Spleen (tissue), 11 donors: Measurements from ENCODE around the gene MVK. TPM values are rescaled to one million over a fixed set of nuclear protein-coding genes. Genes with fewer than 3 reads are reported as not detected.

Experiments
- DNase-seq: peaks from one replicate; pipeline ENCODE4 v3.0.0-alpha.2; 2020
- H3K27ac ChIP-seq, 8 donors: fragments of 200-600 bp; sonication (generic) in 7 of 8; 1 replicate in 4 of 8; 2 replicates in 4 of 8; pipeline versions ENCODE4 v1.5.0 to v1.8.0; 2016 to 2021; ENCODE audit warnings: inconsistent platforms in 4 of 8, mild to moderate bottlenecking in 4 of 8, moderate library complexity in 1 of 8
- H3K27me3 ChIP-seq, 7 donors: fragments of 200-600 bp; sonication (generic) in 6 of 7; replicated peaks in 1 of 7; 1 replicate in 4 of 7; 2 replicates in 3 of 7; pipeline versions ENCODE4 v1.5.0 to v1.8.0; 2016 to 2021; ENCODE audit warnings: inconsistent platforms in 3 of 7, mild to moderate bottlenecking in 1 of 7
- H3K36me3 ChIP-seq, 6 donors: fragments of 200-600 bp; sonication (generic) in 5 of 6; 1 replicate in 4 of 6; 2 replicates in 2 of 6; pipeline versions ENCODE4 v1.5.0 to v1.8.0; 2016 to 2021; ENCODE audit warnings: inconsistent platforms in 2 of 6
- H3K4me1 ChIP-seq, 6 donors: fragments of 200-600 bp; sonication (generic) in 5 of 6; 1 replicate in 3 of 6; 2 replicates in 3 of 6; pipeline versions ENCODE4 v1.5.0 to v1.8.0; 2016 to 2021; ENCODE audit warnings: inconsistent platforms in 3 of 6
- H3K4me3 ChIP-seq, 8 donors: fragments of 200-600 bp; sonication (generic) in 7 of 8; 1 replicate in 4 of 8; 2 replicates in 4 of 8; pipeline versions ENCODE4 v1.5.0 to v1.8.0; 2016 to 2021; ENCODE audit warnings: inconsistent platforms in 4 of 8, mild to moderate bottlenecking in 4 of 8, moderate library complexity in 2 of 8
- H3K9me3 ChIP-seq, 8 donors: fragments of 200-600 bp; sonication (generic) in 7 of 8; 1 replicate in 4 of 8; 2 replicates in 4 of 8; pipeline versions ENCODE4 v1.5.0 to v1.8.0; 2016 to 2021; ENCODE audit warnings: inconsistent platforms in 4 of 8
- CTCF ChIP-seq, 11 experiments: fragments of 200-600 bp in 7 of 11; fragments of 450-650 bp in 4 of 11; sonication (generic) in 4 of 11; IDR thresholded peaks in 8 of 11; conservative IDR thresholded peaks in 3 of 11; 1 replicate in 7 of 11; 2 replicates in 4 of 11; pipeline versions ENCODE4 v1.4.0 to v1.8.0; 2016 to 2021; ENCODE audit warnings: antibody characterized with exemption in 11 of 11, inconsistent platforms in 4 of 11, mild to moderate bottlenecking in 1 of 11
- POLR2A ChIP-seq, 3 donors: fragments of 450-650 bp; IDR thresholded peaks; one replicate each; pipeline ENCODE4 v1.5.1; 2017; ENCODE audit warnings: antibody characterized with exemption in 3 of 3, mild to moderate bottlenecking in 1 of 3
- POLR2AphosphoS5 ChIP-seq, 3 donors: sonication (generic); formaldehyde crosslinking; IDR thresholded peaks; one replicate each; pipeline ENCODE4 v1.5.1; 2017; ENCODE audit warnings: antibody characterized with exemption in 3 of 3
- WGBS, 5 donors: extraction: QIAGEN DNeasy Blood & Tissue Kit in 3 of 5; methylation state at CpG; one replicate each; pipeline versions ENCODE4 v1.1.5 to v1.1.7; 2013 to 2018; 5-methylcytosine and 5-hydroxymethylcytosine counted together
- intact Hi-C: fragments of 100-400 bp; cut with DNase I; formaldehyde crosslinking; loops from one replicate; pipeline ENCODE4 v1.15.0; 2023; ENCODE audit warnings: low total_unique reads
- polyA plus RNA-seq, 3 donors: library from polyadenylated mRNA; stranded (reverse); fragments of 200-250 nt; gene quantifications; one replicate each; pipeline ENCODE4 v1.2.1, GENCODE V29; 2013
- total RNA-seq, 7 donors: library from RNA; depleted of rRNA in 3 of 7; stranded (reverse); fragments of >200 nt in 3 of 7; fragmentation: NEBNext Ultra II Directional in 4 of 7; extraction: Animal tissue kit (Norgen Biotek cat#: 25700) in 4 of 7; gene quantifications; one replicate each; pipeline versions ENCODE4 v1.1.0 to v1.2.1, GENCODE V29; 2016 to 2021
- donor health status: healthy with polysubstance abuse.
- donor health status: DM: no; HTN: no; CAD: no; lungs with moderate emphysema.
- donor health status: DM: no; HTN: no; CAD: no.
- donor health status: Bipolar disorder and iron deficiency.
- donor health status: healthy.
- donor health status: DM: no; HTN: no; CAD: no.
- donor health status: DM: yes; HTN: yes; CAD: no.

Gene MVK
- total and polyA plus RNA-seq, 10 donors = 6.2 to 16.5 (median 9.4) TPM

GRCh38 chr12:109607618-109608017, 34.0 kb downstream of the MVK start:
- H3K27ac ChIP-seq = no peak overlapping the region
- no peaks in the 10 kb centered on the region for H3K36me3 ChIP-seq
- no peaks in the 10 kb centered on the region for H3K9me3 ChIP-seq
- intact Hi-C loops = no loop called here
- 79 to 88% (median 84%) methylated on average over 4 of the region's 4 CpGs for WGBS, 5 donors
- TF ChIP-seq POLR2A (IDR thresholded peaks at IDR 0.05) (no peak), CTCF (IDR thresholded peaks at IDR 0.05 in 8 of 11, conservative IDR thresholded peaks at IDR 0.05 in 3 of 11) (no peak), POLR2AphosphoS5 (IDR thresholded peaks at IDR 0.05) (no peak)
- H3K27me3 ChIP-seq = peaks cover 0 to 44% (median 0%) of the 10 kb centered on the region in 7 donors
- H3K4me1 ChIP-seq = no peaks in the 10 kb centered on the region
- H3K4me3 ChIP-seq = no peak overlapping the region
- DNase-seq = no peak

- Histone ChIP-seq H3K9me3 (no peaks in the 10 kb centered on the region), H3K4me1 (no peaks in the 10 kb centered on the region), H3K27me3 (peaks cover 0 to 50% (median 0%) of the 10 kb centered on the region in 7 donors), H3K36me3 (no peaks in the 10 kb centered on the region), H3K27ac (no peak overlapping the region), H3K4me3 (no peak overlapping the region)
- TF ChIP-seq POLR2AphosphoS5 (IDR thresholded peaks at IDR 0.05) = no peak
- TF ChIP-seq CTCF (IDR thresholded peaks at IDR 0.05 in 8 of 11, conservative IDR thresholded peaks at IDR 0.05 in 3 of 11) = no peak
- TF ChIP-seq POLR2A (IDR thresholded peaks at IDR 0.05) = no peak
- intact Hi-C loops = no loop called here
- 64 to 89% (median 83%) methylated on average over 3 to 4 of the region's 4 CpGs for WGBS, 5 donors
- no peak for DNase-seq
Observed at GRCh38 chr12:109608270-109608669, 34.7 kb downstream of the MVK start.

GRCh38 chr12:109608793-109609192, 35.2 kb downstream of the MVK start:
- DNase-seq = no peak
- TF ChIP-seq POLR2A (IDR thresholded peaks at IDR 0.05) (no peak), CTCF (IDR thresholded peaks at IDR 0.05 in 8 of 11, conservative IDR thresholded peaks at IDR 0.05 in 3 of 11) (no peak), POLR2AphosphoS5 (IDR thresholded peaks at IDR 0.05) (no peak)
- no peak overlapping the region for H3K4me3 ChIP-seq
- H3K36me3 ChIP-seq = no peaks in the 10 kb centered on the region
- no peaks in the 10 kb centered on the region for H3K9me3 ChIP-seq
- H3K27ac ChIP-seq = no peak overlapping the region
- WGBS, 5 donors = 86 to 92% (median 90%) methylated on average over 3 of the region's 3 CpGs
- intact Hi-C loops = no loop called here
- peaks cover 0 to 56% (median 0%) of the 10 kb centered on the region in 7 donors for H3K27me3 ChIP-seq
- H3K4me1 ChIP-seq = no peaks in the 10 kb centered on the region

GRCh38 chr12:109609342-109609741, 35.7 kb downstream of the MVK start:
- DNase-seq = no peak
- Histone ChIP-seq H3K4me3 (no peak overlapping the region), H3K36me3 (no peaks in the 10 kb centered on the region), H3K27ac (no peak overlapping the region), H3K27me3 (peaks cover 0 to 61% (median 0%) of the 10 kb centered on the region in 7 donors), H3K9me3 (no peaks in the 10 kb centered on the region), H3K4me1 (no peaks in the 10 kb centered on the region)
- 56 to 77% (median 73%) methylated on average over 2 of the region's 2 CpGs for WGBS, 5 donors
- TF ChIP-seq CTCF (IDR thresholded peaks at IDR 0.05 in 8 of 11, conservative IDR thresholded peaks at IDR 0.05 in 3 of 11) = no peak
- intact Hi-C loops = no loop called here
